ENCODE results near the gene NRXN3.

Gene NRXN3

GRCh38 chr14:78758333-78758732 lies 588.2 kb downstream of the NRXN3 start:
- DNase-seq (ENCODE audit: low read depth), result peak; percentile 5
- H3K4me3 ChIP-seq (ENCODE audit: low read depth, low read length), result no peak overlapping the region
- TF ChIP-seq, protein P1, sequence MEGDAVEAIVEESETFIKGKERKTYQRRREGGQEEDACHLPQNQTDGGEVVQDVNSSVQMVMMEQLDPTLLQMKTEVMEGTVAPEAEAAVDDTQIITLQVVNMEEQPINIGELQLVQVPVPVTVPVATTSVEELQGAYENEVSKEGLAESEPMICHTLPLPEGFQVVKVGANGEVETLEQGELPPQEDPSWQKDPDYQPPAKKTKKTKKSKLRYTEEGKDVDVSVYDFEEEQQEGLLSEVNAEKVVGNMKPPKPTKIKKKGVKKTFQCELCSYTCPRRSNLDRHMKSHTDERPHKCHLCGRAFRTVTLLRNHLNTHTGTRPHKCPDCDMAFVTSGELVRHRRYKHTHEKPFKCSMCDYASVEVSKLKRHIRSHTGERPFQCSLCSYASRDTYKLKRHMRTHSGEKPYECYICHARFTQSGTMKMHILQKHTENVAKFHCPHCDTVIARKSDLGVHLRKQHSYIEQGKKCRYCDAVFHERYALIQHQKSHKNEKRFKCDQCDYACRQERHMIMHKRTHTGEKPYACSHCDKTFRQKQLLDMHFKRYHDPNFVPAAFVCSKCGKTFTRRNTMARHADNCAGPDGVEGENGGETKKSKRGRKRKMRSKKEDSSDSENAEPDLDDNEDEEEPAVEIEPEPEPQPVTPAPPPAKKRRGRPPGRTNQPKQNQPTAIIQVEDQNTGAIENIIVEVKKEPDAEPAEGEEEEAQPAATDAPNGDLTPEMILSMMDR (IDR thresholded peaks at IDR 0.05; ENCODE audit: low read depth, low read length, missing control alignments), result peak; percentile 81

DNA sequence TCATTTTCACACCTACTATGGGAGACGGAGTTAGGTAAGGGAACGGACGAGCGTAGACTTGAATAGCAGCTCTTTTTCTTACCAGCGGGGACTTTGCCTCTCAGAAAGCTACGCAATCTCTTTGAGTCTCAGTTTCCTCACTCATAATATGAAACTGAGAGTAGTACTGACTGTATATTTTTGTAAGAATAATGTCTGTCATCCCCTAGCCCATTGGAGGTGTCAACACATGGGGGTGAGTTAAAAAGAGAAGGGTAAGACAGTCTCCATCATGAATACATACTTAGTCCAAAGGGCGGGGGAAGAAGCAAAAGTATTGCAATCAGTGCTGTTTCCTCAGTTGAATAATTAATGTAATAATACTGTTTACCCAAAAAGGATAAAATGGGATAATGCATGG lies 592.2 kb downstream of the NRXN3 start:
- DNase-seq (ENCODE audit: low read depth), result no peak
- no peak overlapping the region for H3K4me3 ChIP-seq (ENCODE audit: low read depth, low read length)
- TF ChIP-seq, protein P1 (IDR thresholded peaks at IDR 0.05; ENCODE audit: low read depth, low read length, missing control alignments), result no peak

- TF ChIP-seq, protein P1 (IDR thresholded peaks at IDR 0.05; ENCODE audit: low read depth, low read length, missing control alignments), result no peak
- no peak for DNase-seq (ENCODE audit: low read depth)
- H3K4me3 ChIP-seq (ENCODE audit: low read depth, low read length), result no peak overlapping the region
Observed at GRCh38 chr14:78763746-78764145, 593.6 kb downstream of the NRXN3 start.

GRCh38 chr14:78764240-78764639 lies 594.1 kb downstream of the NRXN3 start:
- no peak for DNase-seq (ENCODE audit: low read depth)
- TF ChIP-seq, protein P1 (IDR thresholded peaks at IDR 0.05; ENCODE audit: low read depth, low read length, missing control alignments), result no peak
- no peak overlapping the region for H3K4me3 ChIP-seq (ENCODE audit: low read depth, low read length)

- TF ChIP-seq, protein P1 (IDR thresholded peaks at IDR 0.05; ENCODE audit: low read depth, low read length, missing control alignments), result no peak
- H3K4me3 ChIP-seq (ENCODE audit: low read depth, low read length), result no peak overlapping the region
- DNase-seq (ENCODE audit: low read depth), result no peak
Observed at GRCh38 chr14:78764645-78765044, 594.5 kb downstream of the NRXN3 start.

DNA sequence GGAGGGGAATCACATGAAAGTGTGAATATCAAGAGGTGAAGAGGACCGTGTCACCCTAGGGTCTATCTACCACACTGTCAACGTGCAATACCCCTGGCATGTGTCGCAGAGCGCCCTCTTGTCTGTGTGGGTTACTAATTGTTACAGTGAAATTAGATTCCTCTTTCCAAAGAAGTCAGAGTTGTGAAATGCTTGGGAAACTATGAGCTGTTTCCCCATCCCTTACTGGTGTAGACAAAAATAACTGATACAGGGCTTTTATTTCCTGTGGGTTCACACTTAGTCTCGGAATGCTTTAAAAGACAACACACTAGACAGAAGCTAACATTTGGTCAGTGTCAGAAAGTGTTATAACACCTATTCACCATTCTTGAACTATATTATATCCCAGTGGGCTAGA lies 597.3 kb downstream of the NRXN3 start:
- no peak for DNase-seq (ENCODE audit: low read depth)
- TF ChIP-seq, protein P1 (IDR thresholded peaks at IDR 0.05; ENCODE audit: low read depth, low read length, missing control alignments), result no peak
- no peak overlapping the region for H3K4me3 ChIP-seq (ENCODE audit: low read depth, low read length)

DNA sequence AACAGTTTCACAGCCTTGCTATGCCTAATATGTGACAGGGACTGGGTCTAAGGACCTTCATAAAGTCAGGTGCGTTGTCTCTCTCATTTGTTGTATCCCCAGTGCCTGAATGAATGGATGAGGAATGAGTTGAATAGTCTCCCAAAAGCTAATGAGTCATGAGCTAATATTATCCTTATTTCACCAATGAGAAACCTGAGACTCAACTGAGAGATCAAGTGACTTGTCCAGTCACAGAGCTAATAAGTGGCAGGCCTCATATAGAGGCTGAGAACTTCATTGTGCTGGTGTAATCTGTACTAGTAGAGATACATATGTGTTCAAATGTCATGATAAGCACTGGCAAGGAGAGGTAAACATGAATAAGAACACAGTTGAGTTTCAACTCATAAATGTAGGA lies 612.4 kb downstream of the NRXN3 start:
- no peak for DNase-seq (ENCODE audit: low read depth)
- no peak overlapping the region for H3K4me3 ChIP-seq (ENCODE audit: low read depth, low read length)
- TF ChIP-seq, protein P1 (IDR thresholded peaks at IDR 0.05; ENCODE audit: low read depth, low read length, missing control alignments), result no peak
